GM21381 (cell line): Measurements from ENCODE around the gene HSD11B1.

ENCODE experiments used
- ATAC-seq: cut with Tn5 transposase; IDR thresholded peaks from one replicate; pipeline ENCODE4 v1.9.1; 2021; ENCODE audit warnings: mild to moderate bottlenecking, moderate library complexity; ENCODE audit not compliant: unreplicated experiment

The HSD11B1 gene

DNA sequence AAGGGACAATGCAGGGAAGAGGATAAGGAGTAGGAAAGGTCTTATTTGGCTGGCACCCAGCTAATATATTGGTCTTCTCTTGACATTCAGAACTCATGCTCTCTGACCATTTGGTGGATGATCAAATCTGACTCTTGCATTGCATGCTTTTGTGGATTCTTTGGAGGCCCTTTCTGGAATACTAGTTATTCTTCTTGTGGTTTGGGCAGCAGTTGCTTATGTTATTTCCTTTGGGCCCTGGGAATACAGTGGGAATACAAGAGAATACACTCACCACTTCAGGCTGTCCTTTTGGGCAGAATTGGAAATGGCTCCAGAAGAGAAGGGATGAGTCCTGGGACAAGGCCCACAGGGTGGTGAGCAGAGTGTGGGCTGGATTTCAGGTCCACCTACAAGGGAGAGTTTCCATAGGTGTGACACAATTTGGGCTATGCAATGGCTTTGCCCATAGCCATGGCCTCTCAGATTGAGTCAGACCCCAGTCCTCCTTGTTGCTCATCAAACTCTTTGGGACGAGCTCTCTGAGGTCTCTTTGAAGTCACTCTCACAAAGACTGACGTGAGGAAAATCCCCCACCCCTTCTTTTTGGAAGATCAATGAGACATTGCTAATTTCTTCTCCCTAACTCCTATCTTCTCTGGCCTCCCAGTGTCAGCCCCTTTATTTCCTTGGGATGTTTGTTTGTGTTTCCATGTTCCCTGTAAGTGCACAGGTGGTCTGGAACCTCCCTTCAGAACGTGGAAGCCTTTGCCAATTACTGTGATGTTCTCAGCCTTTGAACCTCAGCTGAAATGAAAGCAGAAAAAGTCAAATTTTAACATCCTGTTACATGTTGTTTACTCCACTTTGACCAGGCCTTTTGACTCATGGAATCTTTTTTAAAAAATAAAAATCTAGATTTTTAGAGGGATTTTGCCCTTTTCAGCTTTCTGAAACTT, 19.4 kb downstream of the HSD11B1 start:
- ATAC-seq: no peak

DNA sequence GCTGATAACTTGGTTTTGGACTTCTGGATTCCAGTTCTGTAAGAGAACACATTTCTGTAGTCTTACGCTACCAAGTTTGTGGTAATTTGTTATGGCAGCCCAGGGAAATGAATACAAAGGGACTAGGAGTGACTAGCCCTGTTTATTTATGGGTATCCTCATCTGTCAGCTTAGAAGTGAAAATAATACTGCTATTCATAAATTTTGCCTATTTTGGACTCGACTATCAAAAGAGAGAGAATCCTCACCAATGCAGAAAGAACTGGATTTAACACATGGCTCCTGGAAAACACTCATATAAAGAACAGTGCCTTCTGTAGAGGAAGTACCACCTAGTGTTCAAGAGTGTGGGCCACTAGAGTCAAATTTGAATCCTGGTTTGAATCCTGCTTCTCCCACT, 22.6 kb downstream of the HSD11B1 start:
- no peak for ATAC-seq

DNA sequence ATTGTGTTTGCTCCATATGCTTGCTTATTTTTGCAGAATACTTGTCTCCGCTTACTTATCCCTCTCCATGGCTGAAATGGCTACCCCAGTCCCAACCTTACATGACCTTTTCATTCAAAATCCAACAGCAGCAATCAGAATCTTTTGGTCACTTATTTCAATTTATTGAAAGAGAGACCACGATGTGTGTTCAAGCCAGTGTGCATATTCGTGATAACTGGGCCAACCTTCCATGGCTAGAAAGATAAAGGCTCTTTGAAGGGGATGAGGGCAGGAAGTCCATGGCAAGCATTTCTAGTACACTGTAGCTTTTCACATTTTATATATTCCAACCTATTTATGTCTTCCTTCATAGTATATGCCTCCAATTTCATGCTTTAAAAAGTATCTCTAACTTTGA, 23.1 kb downstream of the HSD11B1 start:
- ATAC-seq: no peak

DNA sequence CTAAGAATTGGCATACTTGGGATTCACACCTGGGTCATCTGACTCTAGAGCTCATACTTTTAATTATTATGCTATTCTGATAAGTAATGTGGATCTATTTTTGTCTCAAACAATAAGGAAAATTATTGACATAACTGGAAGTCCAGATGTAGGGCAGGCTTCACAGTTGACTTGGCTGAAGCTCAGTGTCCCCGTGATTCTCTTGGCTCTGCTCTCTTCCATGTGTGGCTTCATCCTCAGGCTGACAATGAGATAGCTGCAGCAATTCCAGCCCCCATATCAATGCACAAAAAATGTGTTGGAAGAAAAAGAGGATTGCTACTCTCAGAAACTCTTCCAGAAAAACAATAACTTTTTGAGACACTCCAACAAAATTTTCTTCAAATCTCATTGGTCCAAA, 23.8 kb downstream of the HSD11B1 start:
- ATAC-seq: no peak

DNA sequence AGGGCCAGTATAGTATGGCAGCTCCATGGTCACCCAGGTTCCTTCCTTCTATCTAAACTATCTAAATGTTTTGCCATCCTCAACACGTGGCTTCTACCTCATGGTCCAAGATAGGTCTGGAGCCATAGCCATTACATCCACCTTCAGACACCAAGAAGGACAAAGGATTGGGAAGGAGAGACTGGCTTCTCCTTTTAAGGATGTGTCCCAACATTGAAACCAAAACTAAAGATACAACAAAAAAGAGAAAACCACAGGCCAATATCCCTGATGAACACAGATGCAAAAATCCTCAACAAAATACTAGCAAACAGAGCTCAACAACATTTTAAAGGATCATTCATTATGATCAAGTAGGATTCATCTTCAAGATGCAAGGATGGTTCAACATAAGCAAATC, 24.8 kb downstream of the HSD11B1 start:
- no peak for ATAC-seq

DNA sequence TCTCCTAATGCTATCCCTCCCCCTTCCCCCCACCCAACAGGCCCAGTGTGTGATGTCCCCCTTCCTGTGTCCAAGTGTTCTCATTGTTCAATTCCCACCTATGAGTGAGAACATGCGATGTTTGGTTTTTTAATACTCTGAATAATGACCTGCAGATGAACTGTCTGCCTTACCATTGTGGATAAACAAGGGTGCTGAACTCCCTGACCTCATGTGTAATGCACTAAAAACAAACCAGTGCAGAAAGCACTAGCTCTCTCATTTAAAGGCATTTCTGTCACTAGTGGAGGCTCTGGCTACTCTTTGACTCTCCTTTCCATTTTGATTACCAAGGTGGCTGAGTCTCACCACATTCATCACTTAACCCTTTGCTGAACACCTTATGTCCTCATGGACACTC, 28.1 kb downstream of the HSD11B1 start:
- no peak for ATAC-seq

DNA sequence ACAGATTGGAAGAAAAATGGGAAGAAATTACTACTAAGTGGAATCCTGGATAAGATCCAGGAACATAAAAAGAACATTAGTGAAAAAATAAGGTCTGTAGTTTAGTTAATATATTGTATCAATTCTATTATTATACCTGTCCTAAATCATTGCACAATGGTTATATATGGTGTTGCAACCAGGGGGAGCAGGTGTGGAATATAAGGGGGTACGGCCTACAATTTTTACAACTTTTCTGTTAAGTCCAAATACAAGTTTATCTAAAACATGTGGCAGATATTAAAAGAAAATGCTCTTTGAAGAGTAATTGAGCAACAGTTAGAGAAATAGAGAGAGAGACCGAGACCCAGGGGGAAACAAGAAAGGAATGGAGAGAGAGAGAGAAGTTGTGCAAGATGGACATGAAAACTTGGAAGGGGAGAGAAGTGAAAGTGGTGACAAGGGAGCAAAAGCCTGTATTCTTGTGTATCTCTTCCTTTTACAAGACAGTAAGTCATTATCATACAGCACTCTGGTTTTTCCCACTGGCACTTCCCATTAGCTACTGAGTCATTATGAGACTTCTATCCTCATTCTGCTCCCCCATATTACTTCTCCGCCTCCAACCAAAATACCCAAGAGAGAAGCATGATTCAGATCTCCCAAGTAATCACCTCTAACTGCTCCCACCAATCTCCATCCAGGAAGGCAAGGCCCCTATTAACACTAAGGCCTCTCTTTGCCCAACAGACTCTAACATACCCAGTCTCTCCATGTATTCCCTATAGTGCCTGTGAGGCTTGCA, 29.0 kb downstream of the HSD11B1 start:
- ATAC-seq: no peak

DNA sequence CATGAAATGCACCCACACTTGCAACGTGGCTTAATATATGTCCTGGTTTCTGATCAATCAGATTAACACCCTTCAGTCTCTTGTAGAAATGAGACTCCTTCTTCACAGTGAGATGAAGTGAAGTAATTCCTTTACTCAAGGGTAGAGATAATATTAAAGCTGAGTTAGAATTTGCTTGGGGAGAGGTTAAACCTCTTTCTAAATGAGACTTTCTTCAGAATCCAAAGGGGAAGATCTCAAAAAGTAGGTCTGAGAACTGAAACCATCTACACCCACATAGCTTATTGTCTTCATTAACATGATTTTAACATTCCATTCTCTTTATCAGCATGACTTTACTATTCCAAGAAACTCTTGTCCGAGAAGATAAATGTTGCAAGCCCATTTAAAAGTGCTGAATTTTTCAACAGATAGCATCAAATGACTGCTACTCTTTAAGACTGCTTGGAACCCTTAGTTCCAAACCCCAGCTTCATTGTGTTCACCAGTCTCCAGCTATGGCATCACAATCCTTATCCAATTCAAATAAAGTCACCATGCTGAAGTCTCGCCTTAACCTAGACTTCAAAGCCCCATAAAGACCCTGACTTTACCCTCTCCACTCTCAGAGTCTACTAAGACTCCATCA, 32.0 kb downstream of the HSD11B1 start:
- ATAC-seq: no peak

DNA sequence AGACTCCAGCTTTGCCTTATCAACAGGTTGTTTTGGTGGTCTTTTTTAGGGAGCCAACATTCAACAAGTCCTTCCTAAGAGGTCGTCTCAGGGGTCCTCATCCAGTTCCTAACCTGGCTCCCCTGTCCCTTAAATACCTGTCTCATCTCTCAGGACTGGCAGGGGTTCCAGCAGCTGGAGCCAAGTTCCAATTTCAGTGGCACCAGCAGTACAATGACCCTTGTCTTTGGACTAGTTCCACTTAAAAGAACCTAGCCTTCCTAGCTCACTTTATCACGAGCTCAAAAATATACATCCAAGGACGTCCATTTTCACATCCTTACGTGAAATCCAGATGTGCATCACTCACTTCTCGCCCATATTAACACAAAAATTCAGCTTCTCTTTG, 32.5 kb downstream of the HSD11B1 start:
- ATAC-seq: no peak

DNA sequence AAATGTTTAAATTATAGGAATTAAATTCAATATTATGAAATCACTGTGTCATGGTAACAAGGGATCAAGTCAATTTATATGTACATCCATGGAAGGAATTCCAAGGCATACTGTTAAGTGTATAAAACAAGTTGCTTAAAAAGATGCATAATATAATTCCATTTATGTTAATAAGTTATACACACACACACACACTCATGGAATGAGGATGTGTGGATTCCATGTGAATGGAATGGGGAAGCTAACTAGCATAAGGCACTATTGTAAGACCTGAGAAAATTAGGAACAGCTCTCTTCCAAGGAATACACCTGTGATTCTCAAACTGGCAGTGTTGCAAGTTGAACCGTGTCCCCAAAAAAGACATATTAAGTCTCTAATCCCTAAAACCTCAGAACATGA, 33.6 kb downstream of the HSD11B1 start:
- no peak for ATAC-seq

DNA sequence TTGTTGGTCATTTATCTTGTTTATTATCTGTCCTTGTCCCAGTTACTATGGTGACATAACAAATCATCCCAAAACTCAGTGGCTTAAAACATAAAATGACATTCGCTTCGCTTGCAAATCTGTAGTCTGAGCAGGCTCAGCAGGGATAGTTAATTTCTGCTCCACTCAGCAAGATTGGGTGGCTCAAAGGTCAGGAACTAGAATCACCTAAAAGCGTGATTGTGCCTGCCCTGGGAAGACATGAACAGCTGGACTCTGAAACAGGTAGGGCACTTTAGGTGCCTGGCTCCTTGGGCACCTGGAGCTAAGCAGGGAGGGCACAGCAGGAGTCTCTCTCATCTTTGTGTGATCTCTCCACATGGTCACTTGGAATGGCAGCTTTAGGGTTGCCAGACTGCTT, 36.5 kb downstream of the HSD11B1 start:
- no peak for ATAC-seq

DNA sequence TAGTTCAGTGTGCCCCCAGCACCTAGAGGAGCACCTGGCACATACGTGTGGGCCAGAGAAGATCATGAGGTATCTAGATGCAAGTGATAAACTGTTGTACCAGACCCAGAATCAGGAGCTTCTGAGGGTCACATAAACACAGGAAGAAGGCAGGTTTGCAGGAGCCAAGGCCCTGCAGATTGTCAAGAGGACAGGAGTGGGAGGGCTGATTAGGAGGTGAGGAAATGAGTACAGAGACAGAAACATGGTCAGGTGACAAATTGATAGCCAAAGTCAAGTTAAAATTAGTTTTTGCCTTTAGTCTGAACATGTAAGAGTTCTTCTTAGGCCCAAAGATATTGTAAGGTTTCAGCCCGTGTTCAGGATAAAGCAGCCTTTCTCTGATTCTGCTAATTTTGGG, 37.2 kb downstream of the HSD11B1 start:
- no peak for ATAC-seq

DNA sequence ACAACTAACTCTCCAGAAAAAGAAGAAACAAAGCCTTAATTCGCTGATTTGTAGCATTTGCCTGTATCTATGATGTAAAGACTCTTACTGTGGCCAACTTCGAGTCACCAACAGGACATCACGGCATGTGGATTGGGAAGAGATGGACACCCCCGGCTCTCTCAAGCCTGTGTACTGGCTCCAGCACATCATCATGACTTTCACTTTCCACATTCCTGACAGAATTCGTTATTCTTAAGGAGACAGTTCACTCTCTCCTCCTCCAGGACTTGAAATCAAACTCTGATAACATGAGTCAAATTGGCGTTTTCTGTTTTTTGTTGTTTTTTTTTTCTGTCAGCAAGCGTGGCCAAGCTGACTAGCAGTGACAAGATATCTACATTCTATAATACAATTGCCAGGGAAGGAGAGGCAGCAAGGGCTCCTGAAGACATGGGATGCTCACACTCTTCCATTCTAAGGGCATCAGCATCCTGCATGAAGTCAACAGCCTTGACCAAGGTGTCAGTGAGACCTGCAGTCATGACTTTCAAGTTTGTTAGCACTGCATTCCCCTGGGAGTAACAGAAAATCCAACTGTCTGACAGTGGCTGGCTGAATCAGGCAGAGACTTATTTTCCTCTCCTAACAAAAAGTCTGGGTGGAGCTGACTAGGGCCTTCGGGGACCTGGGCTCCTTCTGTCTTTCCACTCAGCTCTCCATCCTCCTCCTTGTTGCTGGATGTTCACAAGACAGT, 37.9 kb downstream of the HSD11B1 start:
- ATAC-seq: no peak

DNA sequence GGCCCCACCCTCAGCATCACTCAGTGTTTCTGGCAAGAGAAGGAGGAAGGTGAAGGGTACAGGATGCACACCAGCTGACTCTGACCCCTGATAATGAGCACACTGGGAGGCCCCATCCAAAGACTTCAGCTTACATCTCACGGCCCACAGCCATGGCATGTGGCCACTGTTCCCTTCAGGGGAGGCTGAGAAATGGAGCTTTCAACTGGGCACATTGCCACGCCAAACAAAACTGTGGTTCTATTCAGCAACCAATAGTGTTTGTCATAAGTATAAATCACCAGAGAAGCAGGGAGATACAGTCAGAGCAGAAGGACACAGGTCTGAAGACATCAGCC, 38.5 kb downstream of the HSD11B1 start:
- ATAC-seq: no peak

DNA sequence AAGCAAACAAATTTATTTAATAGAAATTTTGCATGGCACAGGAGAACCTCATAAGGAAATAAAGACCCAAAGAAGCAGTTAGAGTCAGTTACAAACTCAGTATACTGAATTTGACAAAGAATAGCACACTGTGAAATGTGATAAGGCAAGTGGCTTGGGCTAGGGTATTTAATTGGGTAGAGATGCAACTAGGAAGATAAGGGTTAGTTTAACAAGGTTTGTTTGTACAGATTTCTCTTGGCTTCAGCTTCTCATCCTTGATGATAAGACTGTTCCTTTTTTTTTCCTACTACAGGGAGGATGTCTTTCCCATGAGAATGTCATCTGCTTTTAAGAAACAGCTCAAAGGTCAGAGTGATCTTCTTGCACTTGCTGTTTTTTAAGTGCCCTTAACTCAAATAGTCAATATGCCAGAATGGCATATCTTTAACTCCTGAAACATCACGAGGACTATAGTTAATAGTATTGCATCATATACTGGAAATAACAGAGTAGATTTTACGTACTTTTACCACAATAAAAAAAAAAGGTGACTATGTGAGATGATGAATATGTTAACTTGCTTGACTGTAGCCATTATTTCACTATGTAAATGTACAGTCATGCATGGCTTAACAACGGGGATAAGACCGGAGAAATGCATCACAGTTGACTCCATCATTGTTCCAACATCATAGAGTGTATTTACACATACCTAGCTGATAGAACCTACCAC, 42.0 kb downstream of the HSD11B1 start:
- no peak for ATAC-seq

DNA sequence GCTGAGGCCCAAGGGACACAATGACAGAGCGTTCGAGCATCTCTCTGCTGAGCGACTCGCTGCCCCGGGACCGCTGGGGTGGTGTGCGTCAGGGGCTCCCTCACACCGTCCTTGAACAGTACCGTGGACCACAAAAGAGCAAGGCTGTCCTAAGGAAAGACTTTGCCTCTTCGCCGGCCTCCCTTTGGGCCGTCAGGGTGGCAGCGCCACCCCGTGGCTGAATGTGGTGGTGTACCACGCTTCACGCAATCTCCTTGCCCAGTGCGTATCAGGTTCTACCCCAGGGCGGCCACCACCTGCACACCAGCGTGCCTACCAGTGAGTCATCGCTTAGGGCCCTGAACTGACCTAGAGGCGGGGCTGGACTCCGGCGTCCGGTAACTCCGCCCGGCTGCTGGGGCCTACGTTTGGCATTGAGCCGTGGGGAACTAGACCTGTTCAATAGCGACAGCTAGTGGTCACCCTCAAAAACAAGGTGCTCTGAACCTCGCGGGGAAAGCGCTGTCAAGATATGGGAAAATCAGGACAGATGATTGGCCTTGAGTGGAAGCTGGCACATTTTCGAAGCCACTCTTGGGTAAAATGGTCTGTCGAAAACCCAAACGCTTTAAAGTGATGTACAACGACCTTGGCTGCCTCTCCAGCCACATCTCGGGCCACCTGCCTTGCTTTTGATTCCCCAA, 43.1 kb downstream of the HSD11B1 start:
- peak; percentile 86 for ATAC-seq

DNA sequence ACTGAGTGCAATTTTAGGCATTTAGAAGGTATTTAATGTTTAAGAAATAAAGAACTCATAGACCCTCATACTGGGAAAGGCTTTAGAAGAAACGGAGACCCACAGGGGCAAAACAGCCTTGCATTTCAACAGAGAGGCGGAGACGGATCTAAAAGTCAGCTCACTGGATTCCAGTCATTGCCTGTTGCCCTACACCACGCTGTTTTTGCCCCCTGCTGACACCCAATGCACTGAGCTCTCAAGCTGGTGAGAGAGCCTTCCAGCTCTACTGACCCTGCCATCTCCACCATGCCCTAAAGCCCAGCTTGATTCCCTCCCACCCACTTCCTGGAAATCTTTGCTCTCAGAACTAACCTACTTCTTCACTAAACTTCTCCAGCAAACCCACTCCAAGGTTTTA, 44.0 kb downstream of the HSD11B1 start:
- ATAC-seq: no peak

DNA sequence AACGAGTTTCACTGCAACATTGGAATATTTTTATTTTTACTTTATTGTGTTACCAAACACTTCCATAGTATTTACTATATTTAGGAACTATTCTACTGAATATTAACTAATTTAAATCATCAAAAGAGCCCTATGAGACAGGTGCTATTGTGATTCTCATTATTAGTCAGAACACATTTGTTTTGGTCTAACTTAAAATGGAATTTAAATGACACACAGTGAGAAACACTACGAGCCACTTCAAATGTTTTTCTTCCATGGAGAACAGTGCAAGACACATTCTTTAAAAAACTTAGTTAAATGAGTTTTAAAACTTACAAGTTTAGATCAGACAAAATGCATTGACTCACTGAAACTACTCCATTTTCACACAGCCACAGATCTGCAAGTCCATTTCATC, 44.6 kb downstream of the HSD11B1 start:
- no peak for ATAC-seq

DNA sequence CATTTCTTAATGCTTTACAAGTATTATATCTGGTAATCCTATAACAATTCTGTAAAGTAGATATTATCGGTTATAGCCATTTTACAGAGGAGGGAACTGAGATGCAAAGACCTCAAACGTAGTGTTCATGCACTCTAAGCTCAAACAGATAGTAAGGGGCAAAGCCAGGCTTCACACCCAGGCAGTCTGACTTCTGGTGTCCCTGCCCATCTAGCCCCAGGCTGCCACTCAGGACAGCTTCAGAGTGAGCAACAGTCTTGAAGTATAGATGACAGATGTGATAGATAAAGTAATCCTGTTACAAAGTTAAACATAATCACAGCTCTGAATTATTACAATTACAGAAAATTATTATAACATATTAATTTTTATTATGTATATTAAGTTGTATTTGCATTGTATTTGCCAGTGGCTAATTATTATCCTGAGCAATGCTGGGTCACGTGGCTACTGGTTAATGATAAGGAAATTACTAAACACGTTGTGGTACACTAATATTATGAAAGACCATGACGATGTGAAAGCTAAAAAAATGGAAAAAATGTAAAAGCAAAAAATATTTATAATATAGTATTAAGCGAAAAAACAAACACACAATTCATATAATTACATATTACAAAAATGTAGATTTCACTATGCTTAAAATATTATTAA, 45.2 kb downstream of the HSD11B1 start:
- no peak for ATAC-seq
